ENCODE data around the gene FSTL5. TPM values are rescaled to one million over a fixed set of nuclear protein-coding genes. Genes with fewer than 3 reads are reported as not detected.

The FSTL5 gene
- total RNA-seq, 1 donor from 2014 or later: 3.3 TPM

GRCh38 chr4:161577579-161578301, 586.1 kb downstream of the FSTL5 start:
- peak; percentile 68 for DNase-seq

DNA sequence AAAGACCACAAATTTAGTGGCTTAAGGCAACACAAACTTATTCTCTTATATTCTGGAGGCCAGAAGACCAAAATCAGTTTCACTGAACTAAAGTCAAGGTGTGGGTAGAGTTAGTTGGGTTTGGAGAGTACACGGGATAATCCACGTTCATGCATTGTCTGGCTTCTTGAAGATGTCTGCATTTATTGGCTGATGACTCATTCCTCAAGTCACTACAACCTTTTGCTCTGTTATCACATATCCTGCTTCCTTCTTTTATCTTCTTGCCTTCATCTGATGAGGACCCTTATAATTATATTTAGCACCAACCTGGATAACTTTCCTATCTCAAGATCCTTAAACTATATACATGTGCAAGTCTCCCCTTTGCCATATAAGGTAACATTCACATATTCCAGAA, 590.0 kb downstream of the FSTL5 start:
- no peak for DNase-seq

GRCh38 chr4:161564230-161564834, 599.5 kb downstream of the FSTL5 start:
- DNase-seq: peak; percentile 30

DNA sequence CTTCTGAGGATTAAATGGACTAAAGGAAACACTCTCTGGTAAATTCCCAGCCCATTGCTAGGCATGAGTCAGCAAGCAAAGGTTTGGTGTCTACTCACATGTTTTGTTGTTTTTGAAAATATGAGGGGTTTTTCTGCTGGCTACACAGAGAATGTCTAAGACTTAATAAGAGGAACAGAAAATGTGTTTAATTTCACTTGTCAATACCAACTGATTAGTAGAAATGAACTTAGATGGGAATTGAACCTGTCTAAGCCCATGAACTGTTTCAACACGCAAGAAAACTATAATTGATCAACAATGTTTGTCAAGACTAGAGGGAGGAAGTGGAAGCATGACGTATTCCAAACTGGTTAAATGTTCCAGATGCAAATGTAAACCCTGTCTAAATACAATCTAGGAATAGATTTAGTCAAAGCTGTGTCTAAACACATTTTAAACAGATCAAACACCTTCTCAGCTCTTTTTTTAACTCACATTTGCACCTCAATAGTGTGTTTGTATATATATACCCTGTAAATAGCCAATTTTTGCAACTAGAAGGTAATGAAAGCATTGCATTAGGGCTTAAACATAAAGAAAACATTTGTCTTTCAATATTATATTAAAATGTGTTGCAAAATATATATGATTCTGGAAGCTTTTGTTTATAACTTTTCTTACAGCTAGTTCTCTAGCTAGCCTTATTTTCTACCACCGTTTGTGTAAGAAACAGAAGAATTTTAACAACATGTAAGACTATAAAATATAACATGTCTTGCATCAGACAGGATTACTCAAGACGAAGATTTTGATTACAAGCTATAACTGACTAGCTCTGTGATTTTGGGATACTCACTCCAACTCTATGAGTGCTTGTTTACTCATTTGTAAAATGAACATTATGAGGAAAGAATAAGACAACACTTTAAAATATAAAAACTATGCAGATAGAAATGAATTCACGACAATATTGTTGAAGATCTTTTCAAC, 607.8 kb downstream of the FSTL5 start:
- DNase-seq: no peak

DNA sequence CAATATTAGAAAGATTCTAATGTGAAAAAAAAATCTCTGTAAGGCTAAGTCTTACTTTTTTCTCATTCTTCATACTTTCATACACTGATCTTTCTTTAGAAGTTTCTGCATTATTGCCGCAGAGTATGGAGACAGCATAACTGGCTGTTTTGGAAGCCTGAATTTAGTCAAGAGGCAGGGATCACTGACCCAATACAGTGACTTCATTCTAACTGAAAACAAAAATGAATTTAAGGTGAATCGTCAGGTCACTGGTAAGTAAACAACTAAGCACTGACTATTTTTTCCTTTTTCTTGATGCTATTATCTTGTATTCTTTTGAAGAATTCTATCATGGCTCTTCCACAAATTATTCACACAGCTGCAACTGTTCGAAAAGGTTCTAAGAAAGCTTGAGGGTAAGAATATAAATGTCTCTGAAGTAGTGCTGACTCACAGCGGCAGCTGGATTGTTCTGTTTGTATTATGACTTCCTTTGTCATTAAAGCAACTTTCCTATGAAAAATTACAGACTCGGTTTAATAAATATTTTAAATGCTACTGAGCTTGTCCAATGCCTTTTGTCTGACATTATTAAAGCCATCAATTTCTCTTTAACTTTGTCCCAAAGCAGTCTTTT, 609.3 kb downstream of the FSTL5 start:
- DNase-seq: peak; percentile 18

- no peak for DNase-seq
Measured at GRCh38 chr4:161546902-161547301, 616.9 kb downstream of the FSTL5 start.

- no peak for DNase-seq
Measured at GRCh38 chr4:161540265-161540664, 623.5 kb downstream of the FSTL5 start.

DNA sequence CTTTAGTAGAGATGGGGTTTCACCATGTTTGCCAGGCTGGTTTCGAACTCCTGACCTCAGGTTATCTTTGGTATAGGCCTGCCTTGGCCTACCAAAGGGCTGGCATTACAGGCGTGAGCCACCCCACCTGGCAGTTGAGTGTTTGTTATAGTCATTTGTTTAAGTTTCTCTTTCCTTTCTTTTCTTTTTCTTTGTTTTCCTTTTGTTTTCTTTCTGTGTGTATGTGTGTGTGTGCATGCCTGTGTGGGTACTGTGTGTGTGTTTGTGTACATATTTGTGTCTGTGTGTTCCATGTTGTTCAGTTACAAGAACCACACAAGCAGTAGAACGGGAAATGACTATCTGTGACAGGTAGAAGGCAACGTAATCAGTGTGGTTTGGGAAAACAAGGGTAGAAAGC, 624.9 kb downstream of the FSTL5 start:
- no peak for DNase-seq

- DNase-seq: no peak
Measured at GRCh38 chr4:161530710-161531109, 633.1 kb downstream of the FSTL5 start.

GRCh38 chr4:161525121-161525520, 638.7 kb downstream of the FSTL5 start:
- DNase-seq: no peak

DNA sequence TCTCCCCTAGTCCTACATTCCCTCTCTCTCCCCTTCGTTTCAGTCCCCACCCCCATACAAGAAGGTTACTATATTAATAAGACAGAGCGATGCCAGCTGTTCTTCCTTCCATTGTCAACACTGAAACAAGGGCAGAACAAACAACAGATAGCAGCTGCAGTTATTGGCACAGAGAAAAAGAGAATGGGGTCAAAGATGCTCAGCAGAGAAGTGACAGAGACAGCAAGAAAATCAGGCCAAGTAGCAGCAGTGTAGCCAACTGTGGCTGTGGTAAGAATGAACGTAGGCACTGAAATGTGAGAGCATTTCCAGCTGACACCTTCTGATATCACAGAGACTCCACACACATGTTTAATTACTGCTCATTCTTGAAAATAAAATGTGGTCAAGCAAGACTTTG, 641.8 kb downstream of the FSTL5 start:
- peak; percentile 91 for DNase-seq

- no peak for DNase-seq
Measured at GRCh38 chr4:161519611-161520010, 644.2 kb downstream of the FSTL5 start.

DNA sequence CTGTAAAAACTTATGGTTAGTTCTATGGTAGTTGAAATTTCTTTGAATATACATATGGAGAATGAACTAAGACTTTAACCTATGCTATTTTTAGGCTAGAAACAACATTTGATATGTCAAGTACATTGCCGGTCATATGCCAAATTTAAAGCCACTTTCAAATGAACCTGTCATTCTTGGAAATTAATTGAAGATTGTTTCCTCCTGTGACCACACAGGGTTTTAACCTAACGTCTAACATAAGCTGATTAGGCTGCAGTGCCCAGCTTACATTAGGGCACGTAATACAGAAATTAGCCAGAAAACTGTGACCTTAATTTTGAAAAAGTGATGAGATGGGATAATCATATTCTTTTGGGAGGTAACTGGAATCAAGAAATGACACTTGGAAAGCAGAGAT, 645.9 kb downstream of the FSTL5 start:
- no peak for DNase-seq

- no peak for DNase-seq
Measured at GRCh38 chr4:161505141-161505540, 658.7 kb downstream of the FSTL5 start.

DNA sequence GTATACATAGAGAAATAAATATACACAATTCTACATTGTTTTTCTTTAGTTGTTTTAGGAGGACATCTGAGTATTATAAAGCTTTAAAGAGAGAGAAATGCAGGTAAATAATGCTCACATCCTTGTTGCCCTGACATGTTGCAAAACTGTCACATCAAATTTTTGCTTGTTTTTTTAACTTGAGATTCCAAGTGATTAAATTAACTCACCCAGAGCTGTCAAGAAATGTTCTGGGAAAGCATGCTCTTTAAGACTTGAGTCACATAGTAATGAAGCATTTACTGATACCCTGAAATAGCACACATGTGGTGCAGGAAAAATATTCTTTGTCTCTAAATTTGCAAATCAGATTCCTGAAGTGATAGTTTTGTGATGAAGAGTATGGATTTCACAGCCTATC, 665.6 kb downstream of the FSTL5 start:
- no peak for DNase-seq

DNA sequence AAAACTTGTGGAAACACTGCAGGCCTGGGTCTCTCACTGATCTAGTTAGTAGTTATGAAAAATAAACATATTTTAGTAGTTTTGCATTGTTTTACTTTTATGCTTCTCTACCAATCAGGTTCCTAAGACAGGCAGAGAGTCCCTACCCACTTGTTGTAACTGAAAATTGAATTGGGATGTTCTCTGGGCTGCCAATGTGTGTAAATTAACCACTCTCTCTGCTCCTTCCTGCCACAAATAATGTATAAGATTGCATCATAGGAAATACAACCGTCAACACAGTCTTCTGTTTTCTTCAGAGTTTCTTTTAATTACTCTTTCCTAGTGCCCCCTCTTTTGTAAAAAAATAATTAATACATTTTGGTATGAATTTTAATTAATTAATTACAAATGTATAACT, 677.3 kb downstream of the FSTL5 start:
- no peak for DNase-seq

DNA sequence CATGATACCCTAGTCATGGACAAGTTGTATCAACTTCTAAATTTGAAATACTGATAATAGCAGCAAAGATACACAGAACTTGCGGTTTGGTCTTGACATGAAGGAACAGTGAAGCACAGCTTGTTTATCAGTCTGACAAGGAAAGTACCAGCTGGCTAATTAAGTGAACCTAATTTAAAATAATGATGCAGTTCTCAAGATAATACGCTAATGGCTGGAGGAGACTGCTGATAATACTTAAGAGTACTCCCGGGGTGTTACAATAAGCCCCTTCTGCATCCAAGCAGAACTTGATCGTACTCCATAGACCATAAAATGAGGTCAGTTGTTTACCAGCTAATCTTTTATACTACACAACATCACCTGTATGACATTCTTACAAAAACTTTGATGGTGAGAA, 697.5 kb downstream of the FSTL5 start:
- DNase-seq: no peak

DNA sequence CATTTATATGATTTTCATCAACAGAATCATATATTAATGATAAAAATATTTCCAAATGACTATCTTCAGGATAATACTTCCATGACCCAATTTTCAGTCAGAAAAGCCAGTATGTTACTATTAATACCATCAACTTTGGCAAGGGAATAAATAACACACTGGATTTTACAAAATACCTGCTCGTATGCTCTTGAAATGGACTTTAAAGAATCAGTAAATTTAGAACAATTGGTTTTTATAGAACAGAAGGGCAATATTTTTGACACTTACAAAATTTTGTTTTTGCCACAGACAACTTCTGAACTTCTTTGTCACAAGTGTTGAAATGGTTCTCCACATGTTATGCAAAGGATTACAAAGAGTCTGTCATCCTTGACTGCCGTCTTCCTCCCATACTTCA, 700.4 kb downstream of the FSTL5 start:
- DNase-seq: no peak

- no peak for DNase-seq
Measured at GRCh38 chr4:161457906-161458305, 705.9 kb downstream of the FSTL5 start.

DNA sequence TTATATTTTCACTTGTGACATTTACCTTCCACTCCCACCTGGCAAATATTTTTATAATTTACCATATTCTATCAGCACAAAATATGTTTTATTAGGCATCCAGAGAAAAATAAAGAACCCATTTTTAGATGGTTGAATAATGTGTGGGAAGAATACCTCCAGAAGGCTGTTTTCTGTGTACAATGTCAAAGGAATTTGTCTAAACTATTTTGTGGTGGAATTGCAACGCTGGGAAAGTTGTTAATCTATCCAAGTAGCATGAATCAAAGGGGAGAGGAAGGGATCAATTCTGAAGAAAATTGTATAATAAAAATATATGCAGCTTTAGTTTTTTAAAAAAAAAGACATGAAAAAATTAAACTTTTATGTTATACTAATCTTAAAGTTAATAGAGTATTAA, 706.5 kb downstream of the FSTL5 start:
- no peak for DNase-seq

DNA sequence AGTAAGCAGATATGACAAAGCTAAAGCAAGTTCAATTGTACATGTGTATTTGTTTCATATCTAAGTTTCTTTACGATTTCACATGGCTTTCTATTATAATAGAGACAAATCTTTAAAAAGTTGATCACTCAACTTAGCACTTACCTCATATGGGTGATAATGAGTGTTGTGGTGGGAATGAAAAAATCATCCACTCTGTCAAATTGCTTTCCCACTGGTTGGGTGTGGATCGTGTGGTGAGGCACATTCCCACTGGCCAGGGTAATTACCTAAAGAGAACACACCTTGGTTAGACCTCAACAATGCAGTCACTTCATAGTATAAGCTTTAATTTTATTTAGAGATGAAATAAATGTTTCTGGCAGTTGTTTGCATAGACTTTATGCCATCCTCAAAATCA, 708.9 kb downstream of the FSTL5 start:
- no peak for DNase-seq

- no peak for DNase-seq
Measured at GRCh38 chr4:161448550-161449180, 715.1 kb downstream of the FSTL5 start.
